ENCODE data around the gene ZNF189. TPM values are rescaled to one million over a fixed set of nuclear protein-coding genes. Genes with fewer than 3 reads are reported as not detected.

ZNF189 gene
- total RNA-seq, 4 donors from 2014 or later = 18.8 to 61.9 (median 34.0) TPM

DNA sequence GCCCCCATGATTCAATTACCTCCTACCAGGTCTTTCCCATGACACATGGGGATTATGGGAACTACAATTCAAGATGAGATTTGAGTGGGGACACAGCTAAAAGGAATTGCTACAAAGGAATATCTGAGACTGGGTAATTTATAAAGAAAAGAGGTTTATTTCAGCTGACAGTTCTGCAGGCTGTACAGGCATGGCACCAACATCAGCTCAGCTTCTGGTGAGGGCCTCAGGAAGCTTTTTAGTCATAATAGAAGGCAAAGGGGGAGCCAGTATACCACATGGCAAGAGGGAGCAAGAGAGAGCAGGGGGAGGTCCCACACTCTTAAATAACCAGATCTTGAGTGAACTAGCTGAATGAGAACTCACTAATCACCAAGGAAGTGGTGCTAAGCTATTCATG, 48.1 kb downstream of the ZNF189 start:
- no peak overlapping the region for H3K4me3 ChIP-seq
- TF ChIP-seq, protein P1, sequence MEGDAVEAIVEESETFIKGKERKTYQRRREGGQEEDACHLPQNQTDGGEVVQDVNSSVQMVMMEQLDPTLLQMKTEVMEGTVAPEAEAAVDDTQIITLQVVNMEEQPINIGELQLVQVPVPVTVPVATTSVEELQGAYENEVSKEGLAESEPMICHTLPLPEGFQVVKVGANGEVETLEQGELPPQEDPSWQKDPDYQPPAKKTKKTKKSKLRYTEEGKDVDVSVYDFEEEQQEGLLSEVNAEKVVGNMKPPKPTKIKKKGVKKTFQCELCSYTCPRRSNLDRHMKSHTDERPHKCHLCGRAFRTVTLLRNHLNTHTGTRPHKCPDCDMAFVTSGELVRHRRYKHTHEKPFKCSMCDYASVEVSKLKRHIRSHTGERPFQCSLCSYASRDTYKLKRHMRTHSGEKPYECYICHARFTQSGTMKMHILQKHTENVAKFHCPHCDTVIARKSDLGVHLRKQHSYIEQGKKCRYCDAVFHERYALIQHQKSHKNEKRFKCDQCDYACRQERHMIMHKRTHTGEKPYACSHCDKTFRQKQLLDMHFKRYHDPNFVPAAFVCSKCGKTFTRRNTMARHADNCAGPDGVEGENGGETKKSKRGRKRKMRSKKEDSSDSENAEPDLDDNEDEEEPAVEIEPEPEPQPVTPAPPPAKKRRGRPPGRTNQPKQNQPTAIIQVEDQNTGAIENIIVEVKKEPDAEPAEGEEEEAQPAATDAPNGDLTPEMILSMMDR (IDR thresholded peaks at IDR 0.05) = no peak
- no peak for TF ChIP-seq POLR2A (IDR thresholded peaks at IDR 0.05)
- H3K4me1 ChIP-seq = no peaks in the 10 kb centered on the region
- intact Hi-C loops (cut with DNase I; ENCODE audit: low total_unique reads) = no loop called here
- DNase-seq = no peak
- no peaks in the 10 kb centered on the region for H3K36me3 ChIP-seq
- H3K9me3 ChIP-seq = no peaks in the 10 kb centered on the region
- no peaks in the 10 kb centered on the region for H3K27me3 ChIP-seq
- no peak overlapping the region for H3K27ac ChIP-seq

DNA sequence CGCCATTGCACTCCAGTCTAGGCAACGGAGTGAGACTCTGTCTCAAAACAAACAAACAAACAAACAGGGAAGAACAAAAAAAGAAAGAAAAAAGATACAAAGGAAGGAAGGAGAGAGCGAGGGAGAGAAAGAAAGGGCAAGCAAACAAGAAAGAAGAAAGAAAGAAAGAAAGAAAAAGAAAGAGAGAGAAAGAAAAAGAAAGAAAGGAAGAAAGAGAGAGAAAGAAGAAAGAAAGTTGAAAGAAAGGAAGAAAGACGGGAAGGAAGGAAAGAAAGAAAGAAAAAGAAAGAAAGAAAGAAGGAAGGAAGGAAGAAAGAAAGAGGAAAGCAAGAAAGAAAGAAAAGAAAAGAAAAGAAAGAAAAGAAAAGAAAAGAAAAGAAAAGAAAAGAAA, 50.0 kb downstream of the ZNF189 start:
- TF ChIP-seq, protein P1 (IDR thresholded peaks at IDR 0.05) = no peak
- TF ChIP-seq POLR2A (IDR thresholded peaks at IDR 0.05) = no peak
- intact Hi-C loops (cut with DNase I; ENCODE audit: low total_unique reads) = no loop called here
- Histone ChIP-seq H3K27ac (no peak overlapping the region), H3K4me3 (peak overlapping the region in 1 of 2 donors; percentile 54), H3K36me3 (no peaks in the 10 kb centered on the region), H3K9me3 (no peaks in the 10 kb centered on the region), H3K4me1 (no peaks in the 10 kb centered on the region), H3K27me3 (no peaks in the 10 kb centered on the region)
- no peak for DNase-seq

DNA sequence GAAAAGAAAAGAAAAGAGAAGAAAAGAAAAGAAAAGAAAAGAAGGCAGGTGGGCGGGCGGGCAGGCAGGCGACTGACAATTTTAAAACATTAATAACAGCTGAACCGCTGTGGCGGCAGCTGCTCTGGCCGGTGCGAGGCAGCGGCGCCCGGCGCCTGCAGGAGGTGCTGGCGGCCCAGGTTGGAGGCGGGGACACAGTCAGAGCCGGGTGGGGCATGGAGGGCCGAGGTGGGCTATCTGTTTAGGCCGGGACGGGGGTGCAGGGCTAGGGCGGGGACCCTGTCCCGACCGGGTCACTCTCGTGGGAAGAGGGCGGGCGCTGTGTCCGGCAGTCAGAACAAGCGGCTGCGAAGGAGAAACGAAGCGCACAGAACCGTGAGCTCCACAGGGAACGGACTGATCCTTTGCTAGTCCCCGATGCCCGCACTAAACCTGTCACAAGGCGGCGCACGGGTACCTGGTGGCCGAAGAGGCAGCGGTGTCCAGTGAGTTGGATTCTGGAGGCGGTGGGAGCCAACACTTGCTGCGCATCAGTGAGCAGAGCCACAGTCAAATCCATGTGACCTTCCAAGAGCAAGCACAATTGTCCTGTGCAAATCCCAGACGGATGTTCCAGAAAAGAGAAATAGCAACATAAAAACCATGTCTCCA, 50.5 kb downstream of the ZNF189 start:
- Histone ChIP-seq H3K4me3 (peak overlapping the region; percentile 36 to 54), H3K27me3 (no peaks in the 10 kb centered on the region), H3K36me3 (no peaks in the 10 kb centered on the region), H3K4me1 (no peaks in the 10 kb centered on the region), H3K9me3 (no peaks in the 10 kb centered on the region), H3K27ac (peak overlapping the region; percentile 42 to 55)
- DNase-seq = peak; percentile 51 to 56
- intact Hi-C loops (cut with DNase I; ENCODE audit: low total_unique reads) = no loop called here
- TF ChIP-seq POLR2A (IDR thresholded peaks at IDR 0.05) = no peak
- TF ChIP-seq, protein P1 (IDR thresholded peaks at IDR 0.05) = peak; percentile 48 to 64 (median 58)

DNA sequence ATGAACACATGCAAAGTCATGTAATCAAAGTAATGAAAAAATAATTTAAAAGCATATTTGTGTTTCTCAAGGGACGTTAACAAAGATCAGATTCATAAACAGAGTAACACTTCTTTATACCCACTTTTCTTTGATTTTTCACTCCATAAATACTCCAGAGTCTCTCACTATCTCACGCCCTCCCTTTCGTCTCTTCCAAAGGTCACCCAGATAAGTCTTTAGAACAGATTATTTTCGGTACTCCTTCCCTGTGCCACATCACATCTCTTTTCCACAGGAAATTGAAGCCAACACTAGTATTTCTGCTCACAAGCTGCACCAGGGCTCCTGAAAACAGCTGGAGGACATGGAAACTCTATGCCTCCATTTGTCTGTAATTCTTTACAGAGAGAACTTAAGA, 52.3 kb downstream of the ZNF189 start:
- no peaks in the 10 kb centered on the region for H3K9me3 ChIP-seq
- H3K27ac ChIP-seq = no peak overlapping the region
- TF ChIP-seq, protein P1 (IDR thresholded peaks at IDR 0.05) = no peak
- no peak for TF ChIP-seq POLR2A (IDR thresholded peaks at IDR 0.05)
- H3K36me3 ChIP-seq = no peaks in the 10 kb centered on the region
- DNase-seq = no peak
- H3K4me3 ChIP-seq = no peak overlapping the region
- no peaks in the 10 kb centered on the region for H3K4me1 ChIP-seq
- intact Hi-C loops (cut with DNase I; ENCODE audit: low total_unique reads) = no loop called here
- H3K27me3 ChIP-seq = no peaks in the 10 kb centered on the region

DNA sequence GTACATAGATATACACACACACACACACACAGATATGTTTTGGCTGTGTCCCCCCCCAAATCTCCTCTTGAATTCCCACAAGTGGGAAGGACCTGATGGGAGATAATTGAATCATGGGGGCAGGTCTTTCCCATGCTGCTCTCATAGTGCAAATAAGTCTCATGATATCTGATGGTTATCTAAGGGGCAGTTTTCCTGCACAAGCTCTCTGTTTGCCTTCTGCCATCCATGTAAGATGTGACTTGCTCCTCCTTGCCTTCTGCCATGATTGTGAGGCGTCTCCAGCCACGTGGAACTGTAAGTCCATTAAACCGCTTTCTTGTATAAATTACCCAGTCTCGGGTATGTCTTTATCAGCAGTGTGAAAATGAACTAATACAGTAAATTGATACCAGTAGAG, 52.8 kb downstream of the ZNF189 start:
- Histone ChIP-seq H3K4me3 (no peak overlapping the region), H3K4me1 (no peaks in the 10 kb centered on the region), H3K27me3 (no peaks in the 10 kb centered on the region), H3K9me3 (no peaks in the 10 kb centered on the region), H3K36me3 (no peaks in the 10 kb centered on the region), H3K27ac (no peak overlapping the region)
- DNase-seq = no peak
- TF ChIP-seq, protein P1 (IDR thresholded peaks at IDR 0.05) = no peak
- no peak for TF ChIP-seq POLR2A (IDR thresholded peaks at IDR 0.05)
- intact Hi-C loops (cut with DNase I; ENCODE audit: low total_unique reads) = no loop called here

All from uterus (tissue), 4 donors.